ENCODE data around the gene PRKAG2.

DNA sequence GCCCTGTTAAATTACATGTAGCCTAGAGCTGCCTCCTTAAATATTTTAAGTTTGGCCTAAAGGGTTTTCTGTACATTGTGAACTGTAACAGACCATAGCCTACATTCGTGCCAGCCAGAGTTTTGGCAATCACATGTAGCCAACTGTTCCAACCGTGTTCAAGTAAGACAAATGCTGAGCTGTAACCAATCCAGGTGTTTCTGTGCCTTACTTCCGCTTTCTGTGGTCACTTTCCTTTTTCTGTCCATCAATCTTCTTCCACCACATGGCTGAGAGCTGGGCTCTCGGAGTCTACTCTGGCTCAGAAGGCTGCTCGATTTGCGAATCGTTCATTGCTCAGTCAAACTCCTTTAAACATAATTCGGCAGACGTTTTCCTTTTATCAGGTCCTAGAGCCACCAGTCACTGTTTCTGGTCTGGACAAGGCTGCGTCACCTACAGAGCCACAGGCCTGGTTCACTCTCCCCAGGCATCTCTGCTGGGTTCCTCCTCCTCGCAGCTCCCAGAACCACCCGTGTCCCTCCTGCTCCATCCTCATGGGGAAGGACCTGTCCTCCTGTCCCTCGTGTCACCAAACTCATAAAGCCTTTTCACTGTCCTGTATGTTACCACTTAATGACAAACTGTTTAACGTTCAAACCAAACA is 199.2 kb downstream of the PRKAG2 start:
- no peak for TF ChIP-seq CTCF (IDR thresholded peaks at IDR 0.05 in 8 of 11, conservative IDR thresholded peaks at IDR 0.05 in 3 of 11)
- TF ChIP-seq POLR2A (IDR thresholded peaks at IDR 0.05), result no peak
- TF ChIP-seq POLR2AphosphoS5 (IDR thresholded peaks at IDR 0.05), result no peak
